ENCODE measurements around the gene KCP. TPM values are rescaled to one million over a fixed set of nuclear protein-coding genes. Genes with fewer than 3 reads are reported as not detected.

KCP gene
- total RNA-seq, 1 experiment from 2014 or later: 0.06 TPM

DNA sequence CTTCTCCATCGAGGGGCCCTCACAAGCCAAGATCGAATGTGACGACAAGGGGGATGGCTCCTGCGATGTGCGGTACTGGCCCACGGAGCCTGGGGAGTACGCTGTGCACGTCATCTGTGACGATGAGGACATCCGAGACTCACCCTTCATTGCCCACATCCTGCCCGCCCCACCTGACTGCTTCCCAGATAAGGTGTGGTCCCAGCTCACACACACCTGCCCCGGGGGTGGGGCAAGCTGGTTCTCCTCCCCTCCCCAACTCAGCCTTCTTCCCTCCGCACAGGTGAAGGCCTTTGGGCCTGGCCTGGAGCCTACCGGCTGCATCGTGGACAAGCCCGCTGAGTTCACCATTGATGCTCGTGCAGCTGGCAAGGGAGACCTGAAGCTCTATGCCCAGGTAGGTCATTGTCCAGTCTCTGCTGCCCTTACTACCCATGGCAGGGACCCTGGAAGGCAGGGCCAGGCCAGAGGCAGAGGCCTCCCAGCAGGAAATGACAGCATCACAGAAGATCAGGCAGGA is 69.3 kb downstream of the KCP start:
- no peak for DNase-seq (ENCODE audit: low read depth)

DNA sequence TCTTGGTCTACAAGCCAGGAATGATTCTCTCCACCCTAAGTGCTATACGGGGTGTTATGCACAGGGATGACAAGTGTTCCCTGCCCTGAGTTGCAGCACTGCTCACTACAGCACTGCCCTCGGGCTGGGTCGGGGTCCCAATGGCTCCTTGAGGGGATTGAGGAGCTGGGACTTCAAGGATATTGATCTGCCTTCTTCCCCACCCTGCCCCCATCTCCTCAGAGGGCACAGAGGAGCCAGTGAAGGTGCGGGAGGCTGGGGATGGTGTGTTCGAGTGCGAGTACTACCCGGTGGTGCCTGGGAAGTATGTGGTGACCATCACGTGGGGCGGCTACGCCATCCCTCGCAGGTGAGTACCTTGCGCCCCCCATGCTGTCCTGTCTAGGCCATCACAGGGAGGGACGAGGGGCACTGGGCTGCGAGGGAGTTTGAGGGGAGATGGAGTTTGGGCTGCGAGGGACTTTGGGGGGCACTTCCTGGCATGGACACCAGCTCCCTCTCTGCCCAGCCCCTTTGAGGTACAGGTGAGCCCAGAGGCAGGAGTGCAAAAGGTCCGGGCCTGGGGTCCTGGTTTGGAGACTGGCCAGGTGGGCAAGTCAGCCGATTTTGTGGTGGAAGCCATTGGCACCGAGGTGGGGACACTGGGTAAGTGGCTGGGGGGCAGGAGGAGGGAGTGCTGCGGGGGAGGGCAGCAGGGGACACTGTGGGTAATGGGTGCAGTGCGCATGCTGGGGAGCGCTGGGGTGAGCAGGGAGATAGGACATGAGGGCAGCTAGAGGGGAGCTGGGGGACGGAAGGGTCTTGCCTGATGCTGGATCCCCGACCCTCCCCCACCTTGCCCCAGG is 70.0 kb downstream of the KCP start:
- no peak for DNase-seq (ENCODE audit: low read depth)

DNA sequence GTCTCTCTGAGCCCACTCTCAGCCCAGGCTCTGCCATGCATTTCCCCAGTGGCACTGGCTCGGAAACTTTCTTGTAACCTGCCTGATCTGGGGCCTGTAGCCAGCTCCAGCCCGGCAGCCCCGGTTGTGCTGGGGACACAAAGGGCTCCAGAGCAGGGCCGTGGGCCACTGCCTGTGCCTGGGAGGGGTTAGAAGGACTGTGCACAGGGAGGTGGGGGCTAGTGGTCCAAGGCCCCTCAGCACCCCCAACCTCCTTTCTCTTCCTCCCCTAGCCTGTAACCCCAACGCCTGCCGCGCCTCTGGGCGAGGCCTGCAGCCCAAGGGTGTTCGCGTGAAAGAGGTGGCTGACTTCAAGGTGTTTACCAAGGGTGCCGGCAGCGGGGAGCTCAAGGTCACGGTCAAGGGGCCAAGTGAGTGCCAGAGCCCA is 70.7 kb downstream of the KCP start:
- no peak for DNase-seq (ENCODE audit: low read depth)

DNA sequence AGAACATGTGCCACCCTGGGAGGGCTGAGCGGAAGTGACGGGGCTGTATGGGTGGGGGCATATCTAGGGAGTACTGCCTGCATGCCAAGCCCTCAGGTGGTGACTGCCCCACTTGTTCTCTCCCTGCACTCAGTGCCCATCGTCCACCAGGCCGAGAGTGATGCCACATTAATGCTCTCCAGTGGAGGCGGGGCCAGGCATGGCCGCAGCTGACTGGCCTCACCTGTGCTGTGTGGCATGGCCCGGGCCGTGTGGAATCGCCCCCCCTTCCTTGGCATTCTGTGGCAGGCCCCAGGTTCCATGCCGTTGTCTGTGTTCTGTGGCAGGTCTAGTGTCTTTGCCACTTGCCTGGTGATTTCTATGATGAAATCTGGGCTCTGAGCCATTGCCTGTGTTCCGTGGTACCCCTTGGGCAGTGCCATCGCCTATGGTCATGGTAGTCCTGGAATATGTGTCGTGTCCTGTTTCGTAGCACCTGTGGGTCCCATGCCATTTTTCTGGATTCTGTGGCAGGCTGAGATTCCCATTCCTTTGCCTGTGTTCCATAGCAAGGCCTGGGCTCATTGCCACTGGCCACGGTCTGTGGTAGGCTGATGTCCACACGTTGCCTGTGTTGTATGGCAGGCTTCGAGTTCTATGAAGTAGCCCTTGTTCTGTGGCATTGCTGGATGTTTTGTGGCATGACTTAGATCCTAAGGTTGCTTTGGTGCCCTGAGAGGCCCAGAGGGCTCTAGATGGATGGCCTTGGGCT is 71.4 kb downstream of the KCP start:
- no peak for DNase-seq (ENCODE audit: low read depth)

DNA sequence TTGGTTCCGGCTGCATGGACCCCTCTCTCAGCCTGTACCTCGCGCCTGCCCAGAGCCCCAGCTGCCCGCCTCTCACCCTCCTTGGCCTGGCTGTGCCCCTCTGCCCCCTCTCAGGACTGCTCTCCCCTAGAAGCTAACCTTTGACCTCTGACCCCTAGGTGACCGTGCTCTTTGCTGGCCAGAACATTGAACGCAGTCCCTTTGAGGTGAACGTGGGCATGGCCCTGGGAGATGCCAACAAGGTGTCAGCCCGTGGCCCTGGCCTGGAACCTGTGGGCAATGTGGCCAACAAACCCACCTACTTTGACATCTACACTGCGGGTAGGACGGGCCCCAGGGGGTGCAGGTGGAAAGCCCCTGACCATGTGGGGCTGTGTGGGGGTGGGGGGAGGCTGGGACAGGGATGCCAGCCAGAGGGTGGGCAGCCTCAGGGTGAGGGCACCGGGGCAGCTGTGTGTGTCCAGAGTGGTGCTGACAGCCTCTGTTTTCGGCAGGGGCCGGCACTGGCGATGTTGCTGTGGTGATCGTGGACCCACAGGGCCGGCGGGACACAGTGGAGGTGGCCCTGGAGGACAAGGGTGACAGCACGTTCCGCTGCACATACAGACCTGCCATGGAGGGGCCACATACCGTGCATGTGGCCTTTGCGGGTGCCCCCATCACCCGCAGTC is 72.3 kb downstream of the KCP start:
- DNase-seq (ENCODE audit: low read depth): no peak

DNA sequence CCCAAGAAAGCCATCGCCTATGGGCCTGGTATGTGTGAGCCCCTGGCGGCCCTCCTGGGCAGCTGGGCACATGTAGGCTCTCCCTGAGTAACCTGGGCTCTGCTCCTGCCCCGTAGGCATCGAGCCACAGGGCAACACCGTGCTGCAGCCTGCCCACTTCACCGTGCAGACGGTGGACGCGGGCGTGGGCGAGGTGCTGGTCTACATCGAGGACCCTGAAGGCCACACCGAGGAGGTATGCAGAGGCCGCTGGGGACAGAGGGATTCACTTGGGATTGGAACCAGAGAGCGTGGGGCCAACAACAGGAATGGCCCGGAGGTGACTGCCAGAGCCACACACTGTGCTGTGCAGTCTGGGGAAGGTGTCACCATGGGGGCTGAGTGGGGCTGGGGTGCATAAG is 73.0 kb downstream of the KCP start:
- DNase-seq (ENCODE audit: low read depth): no peak

DNA sequence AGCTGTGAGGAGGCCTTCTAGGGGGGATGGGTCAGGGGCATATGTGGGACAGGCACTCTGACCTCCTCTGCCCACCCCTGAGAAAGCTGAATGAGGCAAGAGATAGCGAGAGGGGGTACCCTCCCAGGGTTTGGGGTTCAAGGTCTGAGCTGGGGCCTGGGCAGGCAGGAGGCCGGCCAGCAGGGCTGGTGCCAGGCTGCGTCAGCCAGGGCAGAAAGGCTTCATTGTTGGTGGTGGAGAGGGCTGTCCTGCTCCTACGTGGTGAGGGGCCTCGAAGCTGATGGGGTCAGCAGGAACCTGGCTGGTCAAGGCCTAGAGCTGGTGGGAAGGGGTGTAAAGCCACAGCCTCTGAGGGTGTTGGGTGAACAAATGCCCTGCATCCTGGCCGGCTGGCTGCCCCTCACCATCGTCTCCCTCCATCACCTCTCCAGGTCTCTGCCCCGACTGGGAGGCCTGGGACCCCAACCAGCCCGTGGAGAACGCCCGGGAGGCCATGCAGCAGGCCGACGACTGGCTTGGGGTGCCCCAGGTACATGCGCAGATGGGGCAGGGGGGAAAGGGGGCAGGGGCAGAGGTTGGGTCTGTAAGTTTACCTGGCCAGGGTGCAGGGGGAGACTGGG is 73.7 kb downstream of the KCP start:
- DNase-seq (ENCODE audit: low read depth): no peak

DNA sequence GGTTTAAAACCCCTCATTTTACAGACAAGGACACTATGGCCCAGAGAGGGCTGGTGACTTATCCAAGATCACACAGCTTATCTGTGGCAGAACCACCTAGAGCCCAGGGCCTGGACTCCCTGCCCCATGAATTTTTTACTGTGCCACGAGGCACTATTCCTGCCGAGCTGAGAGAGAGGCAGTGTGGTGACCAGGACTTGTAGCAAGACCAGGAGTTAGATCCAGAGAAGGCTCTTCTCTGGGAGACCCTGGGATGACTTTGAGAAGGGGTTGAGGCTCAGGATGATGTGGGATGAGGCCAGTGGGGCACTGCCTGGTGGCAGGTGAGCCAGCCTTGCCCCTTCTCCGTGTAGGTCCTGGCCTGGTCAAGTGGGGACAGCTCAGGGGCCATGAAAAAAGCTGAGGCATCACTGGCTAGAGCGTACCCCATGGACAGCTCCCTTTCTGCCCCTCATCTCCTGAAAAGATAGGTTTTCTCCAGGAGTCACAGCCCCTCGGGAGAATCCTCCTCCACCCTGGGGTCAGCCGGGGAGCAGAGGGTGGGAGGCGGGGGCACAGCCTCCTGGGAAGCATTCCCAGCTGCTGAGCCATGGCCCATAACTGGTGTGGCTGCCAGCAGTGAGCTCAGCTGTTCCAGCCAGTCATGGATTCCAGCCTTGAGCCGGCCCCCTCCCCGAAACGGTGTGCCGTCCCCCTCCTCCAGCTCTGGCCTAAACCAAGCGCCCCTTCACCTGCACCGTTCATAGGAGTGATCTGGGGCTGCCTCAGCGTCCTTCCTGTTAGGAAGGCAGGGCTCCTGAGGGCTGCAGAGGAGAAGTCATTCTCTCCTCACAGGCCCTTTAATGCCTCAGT is 74.5 kb downstream of the KCP start:
- DNase-seq (ENCODE audit: low read depth): peak; percentile 54

DNA sequence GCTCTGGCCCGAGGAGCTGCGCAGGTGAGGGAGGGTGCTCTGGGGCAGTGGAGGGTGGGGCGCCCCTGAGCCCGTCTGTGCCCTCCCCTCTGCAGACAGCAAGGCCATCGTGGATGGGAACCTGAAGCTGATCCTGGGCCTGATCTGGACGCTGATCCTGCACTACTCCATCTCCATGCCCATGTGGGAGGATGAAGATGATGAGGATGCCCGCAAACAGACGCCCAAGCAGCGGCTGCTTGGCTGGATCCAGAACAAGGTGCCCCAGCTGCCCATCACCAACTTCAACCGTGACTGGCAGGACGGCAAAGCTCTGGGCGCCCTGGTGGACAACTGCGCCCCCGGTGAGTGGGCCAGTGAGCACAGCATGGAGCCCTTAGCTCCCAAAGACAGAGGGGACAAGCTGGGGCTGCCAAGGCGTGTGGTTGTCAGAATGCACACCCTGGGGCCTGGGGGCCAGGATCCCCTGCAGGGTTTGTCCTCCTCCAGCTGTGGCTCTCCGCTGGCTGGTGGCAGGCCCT is 75.2 kb downstream of the KCP start:
- no peak for DNase-seq (ENCODE audit: low read depth)

DNA sequence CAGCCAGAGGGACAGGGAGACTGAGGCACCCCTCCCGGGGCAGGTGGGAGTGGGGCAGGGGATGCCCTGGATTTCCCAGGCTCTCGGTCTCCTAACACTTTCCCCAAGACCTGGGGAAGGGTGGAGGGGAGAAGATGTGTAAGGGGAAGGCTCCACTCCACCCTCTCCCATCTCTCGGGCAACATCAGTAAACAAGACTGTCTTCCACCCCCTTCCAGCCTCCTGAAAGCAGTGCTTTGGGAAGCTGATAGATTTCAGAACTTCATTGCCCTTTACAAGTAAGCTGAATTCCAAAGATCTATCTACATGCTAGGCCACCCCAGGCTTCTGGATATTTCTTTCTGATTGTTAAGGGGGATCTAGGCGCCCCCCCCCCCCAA is 76.6 kb downstream of the KCP start:
- DNase-seq (ENCODE audit: low read depth): no peak

DNA sequence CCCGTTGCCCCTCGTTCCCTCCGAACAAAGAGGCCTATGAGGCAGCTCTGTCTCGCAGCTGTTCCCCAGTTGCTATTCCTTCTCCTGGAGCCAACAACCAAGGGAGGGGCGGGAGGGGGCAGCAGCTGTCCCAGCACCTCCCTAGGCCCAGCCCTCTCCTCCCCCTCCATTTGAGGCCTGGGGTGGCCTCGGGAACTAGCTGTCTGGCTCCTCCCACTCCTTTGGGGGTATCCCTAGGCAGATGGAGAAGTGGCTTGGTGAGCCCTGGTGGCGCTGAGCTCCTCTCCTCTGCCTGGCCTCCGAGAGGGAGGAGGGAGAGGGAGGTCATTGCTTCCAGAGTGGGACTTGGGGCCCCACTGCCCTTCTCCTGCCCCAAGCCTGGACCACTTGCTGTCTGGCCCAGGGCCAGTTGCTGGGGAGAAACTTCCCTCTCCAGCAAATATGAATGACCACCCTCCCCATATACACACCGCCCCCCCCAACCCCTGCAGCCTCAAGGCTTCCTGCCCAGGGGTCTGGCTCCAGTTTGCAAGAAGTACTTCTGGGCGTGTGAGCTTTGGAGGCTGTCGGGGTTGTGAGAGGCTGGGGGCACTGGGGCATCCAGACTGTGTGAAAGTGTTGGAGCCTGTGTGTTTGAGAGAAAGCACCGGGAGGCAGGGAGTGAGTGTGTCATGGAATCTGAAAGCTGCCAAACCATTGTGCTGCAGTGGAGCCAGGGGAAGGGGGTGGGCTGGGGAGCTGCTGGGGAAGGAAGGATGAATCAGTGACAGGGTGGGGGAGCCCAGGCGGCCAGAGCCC is 77.2 kb downstream of the KCP start:
- DNase-seq (ENCODE audit: low read depth): peak; percentile 91

DNA sequence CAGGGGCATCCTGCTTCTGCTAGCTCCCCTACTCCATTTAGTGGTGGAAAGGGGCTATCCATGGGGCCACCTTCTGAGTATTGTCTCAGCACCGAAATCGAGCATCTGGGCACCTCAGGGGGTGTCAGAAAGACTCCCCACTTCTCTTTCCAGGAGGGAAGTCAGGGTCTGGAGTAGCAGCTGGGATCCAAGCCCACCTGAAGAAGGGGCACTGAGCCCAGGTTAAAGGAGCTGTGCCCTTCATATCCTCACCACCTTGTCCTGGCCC is 77.7 kb downstream of the KCP start:
- no peak for DNase-seq (ENCODE audit: low read depth)

DNA sequence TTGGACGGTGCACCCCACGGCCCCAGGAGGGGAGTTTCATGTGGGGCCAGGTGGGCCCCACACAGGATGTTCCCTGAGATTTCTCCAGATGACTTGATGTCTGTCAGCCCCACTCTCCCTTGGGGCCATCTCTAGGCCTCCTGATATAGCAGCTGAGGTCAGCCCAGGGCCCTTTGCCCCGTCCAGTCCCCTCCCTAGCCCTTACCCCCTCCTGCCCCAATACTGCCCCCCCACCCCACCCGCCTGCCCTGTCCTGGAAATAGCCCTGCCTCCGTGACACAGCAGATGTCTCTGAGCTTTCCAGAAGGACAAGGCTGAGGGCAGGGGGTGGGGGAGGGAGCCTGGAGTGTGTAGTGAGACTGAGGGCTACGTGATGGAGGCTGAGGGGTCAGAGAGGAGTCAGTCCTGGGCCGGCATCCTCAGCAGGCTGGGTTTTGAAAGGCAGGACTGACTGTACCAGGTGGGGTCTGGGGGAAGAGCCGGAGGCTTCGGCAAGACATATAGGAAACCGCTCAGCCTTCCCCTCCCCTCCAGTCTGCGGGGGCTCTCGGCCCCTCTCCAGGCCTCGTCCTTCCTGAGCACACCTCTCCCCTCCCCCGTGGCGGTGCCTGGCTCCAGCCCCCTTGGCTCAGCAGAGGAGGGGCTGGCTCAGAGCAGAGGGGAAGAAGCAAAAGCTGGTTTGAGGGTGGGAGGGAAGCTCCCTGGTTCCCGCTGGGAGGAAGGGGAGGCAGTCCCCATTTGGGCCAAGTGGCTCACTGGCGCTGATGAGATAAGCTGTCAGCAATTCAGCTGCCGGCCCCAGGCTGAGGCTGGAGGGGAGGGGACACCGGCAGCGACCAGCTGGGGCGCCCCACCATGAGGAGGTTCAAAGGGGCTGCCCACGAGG is 78.3 kb downstream of the KCP start:
- DNase-seq (ENCODE audit: low read depth): peak; percentile 80

DNA sequence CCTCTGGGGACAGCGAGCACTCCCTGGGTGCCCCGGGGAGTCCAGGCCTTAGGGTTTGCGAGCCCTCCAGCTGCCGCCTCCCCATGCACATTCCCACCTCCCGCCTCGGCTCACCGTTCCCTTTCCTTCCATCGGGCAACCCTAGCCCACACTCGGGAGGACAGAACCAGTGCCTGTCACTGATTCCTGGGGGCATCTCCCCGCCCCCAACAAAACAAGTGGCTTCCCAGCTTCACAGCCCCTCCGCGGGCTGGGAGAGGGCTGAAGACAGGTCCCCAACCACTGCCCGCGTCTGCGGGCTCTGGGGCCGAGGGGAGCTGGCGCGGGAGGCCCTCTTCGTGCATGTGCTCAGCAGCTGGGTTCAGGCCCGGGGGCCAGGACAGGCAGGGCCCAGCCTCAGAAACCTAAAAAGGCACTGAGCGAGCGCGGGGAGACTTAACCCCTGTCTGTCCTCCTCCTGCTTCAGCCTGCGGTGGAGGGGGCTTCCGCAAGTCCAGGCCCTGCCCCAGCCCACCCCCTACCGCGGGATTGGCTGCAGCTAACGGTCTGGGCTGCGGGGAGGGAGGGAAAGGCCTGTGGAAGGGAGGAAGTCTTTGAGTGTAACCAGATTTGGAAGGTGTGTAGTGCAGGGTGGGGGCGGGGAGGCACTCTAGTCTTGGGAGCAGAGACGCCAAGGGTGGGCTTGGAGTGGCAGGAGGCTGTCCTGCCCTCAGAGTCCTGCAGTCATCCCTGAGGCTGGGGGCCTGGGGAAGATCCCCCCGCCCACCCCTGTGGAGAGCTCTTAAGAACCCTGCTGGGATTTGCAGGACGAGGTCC is 79.1 kb downstream of the KCP start:
- DNase-seq (ENCODE audit: low read depth): peak; percentile 92

DNA sequence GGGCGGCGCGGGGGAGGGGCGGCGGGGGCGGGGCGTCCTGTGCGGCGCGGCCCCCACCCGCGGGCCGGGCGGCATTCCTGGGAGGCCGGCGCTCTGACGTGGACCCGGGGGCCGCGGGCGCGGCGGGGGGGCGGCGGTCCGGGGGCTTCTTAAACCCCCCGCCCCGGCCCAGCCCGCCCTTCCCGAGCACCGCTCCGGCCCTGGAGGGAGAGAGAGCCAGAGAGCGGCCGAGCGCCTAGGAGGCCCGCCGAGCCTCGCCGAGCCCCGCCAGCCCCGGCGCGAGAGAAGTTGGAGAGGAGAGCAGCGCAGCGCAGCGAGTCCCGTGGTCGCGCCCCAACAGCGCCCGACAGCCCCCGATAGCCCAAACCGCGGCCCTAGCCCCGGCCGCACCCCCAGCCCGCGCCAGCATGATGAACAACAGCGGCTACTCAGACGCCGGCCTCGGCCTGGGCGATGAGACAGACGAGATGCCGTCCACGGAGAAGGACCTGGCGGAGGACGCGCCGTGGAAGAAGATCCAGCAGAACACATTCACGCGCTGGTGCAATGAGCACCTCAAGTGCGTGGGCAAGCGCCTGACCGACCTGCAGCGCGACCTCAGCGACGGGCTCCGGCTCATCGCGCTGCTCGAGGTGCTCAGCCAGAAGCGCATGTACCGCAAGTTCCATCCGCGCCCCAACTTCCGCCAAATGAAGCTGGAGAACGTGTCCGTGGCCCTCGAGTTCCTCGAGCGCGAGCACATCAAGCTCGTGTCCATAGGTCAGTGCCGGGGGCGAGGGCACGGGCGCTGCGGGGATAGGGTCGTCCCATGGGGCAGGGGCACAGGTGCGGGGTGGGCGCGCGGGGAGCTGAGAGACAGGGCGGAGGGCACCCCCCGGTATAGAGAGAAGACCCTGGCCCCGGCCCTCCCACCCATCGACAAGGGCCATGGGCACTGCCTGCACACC is 80.0 kb downstream of the KCP start, which contains the start of gene FLNC:
Gene FLNC, plus strand, starts transcription at position 176 of the 947 bp plus-strand sequence. Its CDS starts 232 bp downstream, at position 408.
- peak; percentile 74 for DNase-seq (ENCODE audit: low read depth)

DNA sequence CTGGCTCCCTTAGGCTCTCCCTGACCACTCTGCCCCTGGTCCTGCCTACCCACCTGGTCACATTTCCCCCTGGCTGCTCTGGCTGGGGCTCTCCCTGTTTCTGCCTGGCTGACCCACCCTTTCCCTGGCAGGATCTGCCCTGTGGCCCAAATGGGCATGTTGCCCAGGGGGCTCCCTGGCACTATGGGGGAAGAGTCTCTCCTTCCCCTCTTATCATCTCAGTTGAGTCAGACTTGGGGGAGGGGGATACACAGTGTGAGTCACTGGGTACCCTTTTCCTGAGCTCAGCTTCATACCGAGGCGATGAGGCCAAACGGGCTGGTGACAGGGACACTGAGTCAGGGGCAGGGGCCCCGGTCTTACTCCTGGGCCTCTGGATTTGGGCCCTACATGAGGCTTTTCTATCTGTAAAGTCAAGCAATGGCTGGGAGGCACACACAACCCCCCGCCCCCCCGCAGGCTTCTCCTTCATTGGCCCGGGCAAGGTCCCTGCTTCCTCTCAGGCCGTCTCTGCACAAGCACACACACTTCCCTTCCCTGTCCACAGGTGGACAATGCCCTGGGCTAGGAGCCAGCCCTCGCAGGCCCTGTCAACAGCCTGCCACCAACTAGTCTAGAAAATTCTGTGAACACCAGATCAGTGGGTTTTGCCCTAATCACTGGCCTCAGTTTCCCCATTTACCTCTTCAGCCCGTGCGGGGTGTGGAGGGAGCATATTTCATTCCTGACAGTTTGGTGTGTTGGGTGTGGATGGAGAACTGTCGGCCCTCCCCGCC is 80.9 kb downstream of the KCP start:
- DNase-seq (ENCODE audit: low read depth): peak; percentile 91
